Sigmoid colon (tissue), 4 donors: ENCODE measurements around the gene VMAC.

Experiments used
- CTCF ChIP-seq, 4 experiments: fragments of 450-650 bp in 3 of 4; fragments of 200-600 bp in 1 of 4; IDR thresholded peaks; one replicate each; pipeline ENCODE4 v1.5.1; 2016 to 2019; ENCODE audit warnings: antibody characterized with exemption in 4 of 4, mild to moderate bottlenecking in 3 of 4, moderate library complexity in 2 of 4
- POLR2A ChIP-seq, 2 donors: fragments of 450-650 bp; IDR thresholded peaks; one replicate each; pipeline ENCODE4 v1.6.1; 2016; ENCODE audit warnings: antibody characterized with exemption in 2 of 2, mild to moderate bottlenecking in 2 of 2, moderate library complexity in 2 of 2
- POLR2AphosphoS5 ChIP-seq, 4 donors: sonication (generic); formaldehyde crosslinking; IDR thresholded peaks; one replicate each; pipeline ENCODE4 v1.6.1; 2017; ENCODE audit warnings: antibody characterized with exemption in 4 of 4

GRCh38 chr19:5895409-5895808, 9.3 kb upstream of the VMAC start:
- TF ChIP-seq POLR2A (IDR thresholded peaks at IDR 0.05) (no peak), CTCF (IDR thresholded peaks at IDR 0.05) (no peak), POLR2AphosphoS5 (IDR thresholded peaks at IDR 0.05) (no peak)
